Sigmoid colon (tissue), 7 donors: ENCODE measurements around the gene STEAP4. TPM values are rescaled to one million over a fixed set of nuclear protein-coding genes. Genes with fewer than 3 reads are reported as not detected.
A peak's percentile ranks its signal among the peaks of the same experiment; 100 is the strongest.

Source experiments
- DNase-seq: peaks from one replicate; pipeline ENCODE4 v3.0.0-alpha.2; 2019
- H3K27ac ChIP-seq, 4 donors: fragments of 200-600 bp; sonication (generic); one replicate each; pipeline ENCODE4 v1.5.1; 2016 to 2019; ENCODE audit warnings: mild to moderate bottlenecking in 1 of 4
- H3K27me3 ChIP-seq, 3 donors: fragments of 200-600 bp; sonication (generic); one replicate each; pipeline ENCODE4 v1.5.1; 2019; ENCODE audit warnings: mild to moderate bottlenecking in 1 of 3
- H3K36me3 ChIP-seq, 4 donors: fragments of 200-600 bp; sonication (generic); one replicate each; pipeline ENCODE4 v1.5.1; 2016 to 2019
- H3K4me1 ChIP-seq, 4 donors: fragments of 200-600 bp; sonication (generic); one replicate each; pipeline ENCODE4 v1.5.1; 2017 to 2019
- H3K4me3 ChIP-seq, 4 donors: fragments of 200-600 bp; sonication (generic); one replicate each; pipeline ENCODE4 v1.5.1; 2017 to 2019; ENCODE audit warnings: mild to moderate bottlenecking in 2 of 4, moderate library complexity in 1 of 4
- H3K9me3 ChIP-seq, 4 donors: fragments of 200-600 bp in 3 of 4; sonication (generic) in 3 of 4; one replicate each; pipeline versions ENCODE4 v1.5.1 to v1.6.1; 2013 to 2019
- EP300 ChIP-seq, 4 donors: sonication (generic); formaldehyde crosslinking; IDR thresholded peaks; one replicate each; pipeline ENCODE4 v1.6.1; 2017; ENCODE audit warnings: antibody characterized with exemption in 4 of 4
- POLR2A ChIP-seq, 2 donors: fragments of 450-650 bp; IDR thresholded peaks; one replicate each; pipeline ENCODE4 v1.6.1; 2016; ENCODE audit warnings: antibody characterized with exemption in 2 of 2, mild to moderate bottlenecking in 2 of 2, moderate library complexity in 2 of 2
- POLR2AphosphoS5 ChIP-seq, 4 donors: sonication (generic); formaldehyde crosslinking; IDR thresholded peaks; one replicate each; pipeline ENCODE4 v1.6.1; 2017; ENCODE audit warnings: antibody characterized with exemption in 4 of 4
- WGBS, 2 donors: extraction: QIAGEN DNeasy Blood & Tissue Kit; methylation state at CpG; one replicate each; pipeline ENCODE4 v1.1.7; 2013; 5-methylcytosine and 5-hydroxymethylcytosine counted together
- intact Hi-C: fragments of 100-400 bp; cut with DNase I; formaldehyde crosslinking; loops from one replicate; pipeline ENCODE4 v1.15.1; 2023
- polyA plus RNA-seq, 3 donors: library from polyadenylated mRNA; stranded (reverse); fragments of 200-250 nt; gene quantifications; one replicate each; pipeline ENCODE4 v1.2.3, GENCODE V29; 2013
- total RNA-seq, 4 donors: library from RNA; depleted of rRNA; stranded (reverse); fragments of >200 nt; gene quantifications; one replicate each; pipeline ENCODE4 v1.1.0, GENCODE V29; 2016
- TF ChIP-seq, protein P1 (sequence below), 4 experiments: fragments of 450-650 bp in 3 of 4; fragments of 200-600 bp in 1 of 4; IDR thresholded peaks; one replicate each; pipeline ENCODE4 v1.5.1; 2016 to 2019; ENCODE audit warnings: antibody characterized with exemption in 4 of 4, mild to moderate bottlenecking in 3 of 4, moderate library complexity in 2 of 4
- donor health status: healthy with polysubstance abuse.
- donor health status: Bipolar disorder and iron deficiency.
- donor health status: healthy.

Gene STEAP4
- total RNA-seq (10 to 100 TPM; 10.5 to 15.8 (median 12.9) TPM), polyA plus RNA-seq (1 to 10 TPM in 1 of 3 donors, under 1 TPM in 2; 0.23 to 4.9 (median 0.60) TPM)

DNA sequence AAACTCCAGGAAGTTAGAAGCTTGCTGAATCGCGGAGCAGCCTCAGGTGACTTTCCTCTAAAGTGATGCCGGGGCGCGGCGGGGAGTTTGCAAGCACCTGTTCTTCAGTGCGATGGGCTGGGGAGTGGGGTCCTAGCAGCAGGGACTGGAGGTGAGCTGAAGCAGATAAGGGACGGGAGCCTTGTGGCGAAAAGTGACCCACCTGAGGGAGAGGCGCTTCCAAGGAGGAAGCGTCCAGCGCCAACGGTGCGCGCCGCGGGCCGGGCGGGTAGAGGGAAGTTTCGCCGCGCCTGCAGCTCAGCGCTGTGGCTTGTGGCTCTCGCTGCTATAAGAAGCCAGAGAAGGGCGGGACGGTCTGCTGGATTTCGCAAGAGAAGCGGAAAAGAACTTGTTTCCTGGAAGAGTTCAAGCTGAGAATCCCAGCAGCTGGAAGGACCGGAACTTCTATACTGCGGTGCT is at the start of gene STEAP4:
Gene STEAP4 (minus strand): TSS at position 305 of the 459 bp plus-strand sequence. CDS start 22,625 bp downstream, outside the sequence.
- Histone ChIP-seq H3K27me3 (peaks cover 0 to 15% (median 0%) of the 10 kb centered on the region in 3 donors), H3K36me3 (no peaks in the 10 kb centered on the region), H3K4me3 (peak within 1 kb of the TSS in 3 of 4 donors; percentile 24 to 30 (median 24)), H3K9me3 (no peaks in the 10 kb centered on the region), H3K4me1 (peaks cover 0 to 11% (median 2%) of the 10 kb centered on the region in 4 donors), H3K27ac (peak within 1 kb of the TSS in 2 of 4 donors; percentile 1 to 41)
- WGBS, 2 donors = 1 to 4% methylated on average over 30 of the region's 30 CpGs
- peak; percentile 89 for DNase-seq
- intact Hi-C loops = no loop called here
- peak in 3 of 4 donors; percentile 39 to 66 (median 60) for TF ChIP-seq POLR2AphosphoS5 (IDR thresholded peaks at IDR 0.05)
- TF ChIP-seq POLR2A (IDR thresholded peaks at IDR 0.05) = no peak
- TF ChIP-seq, protein P1, sequence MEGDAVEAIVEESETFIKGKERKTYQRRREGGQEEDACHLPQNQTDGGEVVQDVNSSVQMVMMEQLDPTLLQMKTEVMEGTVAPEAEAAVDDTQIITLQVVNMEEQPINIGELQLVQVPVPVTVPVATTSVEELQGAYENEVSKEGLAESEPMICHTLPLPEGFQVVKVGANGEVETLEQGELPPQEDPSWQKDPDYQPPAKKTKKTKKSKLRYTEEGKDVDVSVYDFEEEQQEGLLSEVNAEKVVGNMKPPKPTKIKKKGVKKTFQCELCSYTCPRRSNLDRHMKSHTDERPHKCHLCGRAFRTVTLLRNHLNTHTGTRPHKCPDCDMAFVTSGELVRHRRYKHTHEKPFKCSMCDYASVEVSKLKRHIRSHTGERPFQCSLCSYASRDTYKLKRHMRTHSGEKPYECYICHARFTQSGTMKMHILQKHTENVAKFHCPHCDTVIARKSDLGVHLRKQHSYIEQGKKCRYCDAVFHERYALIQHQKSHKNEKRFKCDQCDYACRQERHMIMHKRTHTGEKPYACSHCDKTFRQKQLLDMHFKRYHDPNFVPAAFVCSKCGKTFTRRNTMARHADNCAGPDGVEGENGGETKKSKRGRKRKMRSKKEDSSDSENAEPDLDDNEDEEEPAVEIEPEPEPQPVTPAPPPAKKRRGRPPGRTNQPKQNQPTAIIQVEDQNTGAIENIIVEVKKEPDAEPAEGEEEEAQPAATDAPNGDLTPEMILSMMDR (IDR thresholded peaks at IDR 0.05) = no peak
- TF ChIP-seq EP300 (IDR thresholded peaks at IDR 0.05) = no peak

DNA sequence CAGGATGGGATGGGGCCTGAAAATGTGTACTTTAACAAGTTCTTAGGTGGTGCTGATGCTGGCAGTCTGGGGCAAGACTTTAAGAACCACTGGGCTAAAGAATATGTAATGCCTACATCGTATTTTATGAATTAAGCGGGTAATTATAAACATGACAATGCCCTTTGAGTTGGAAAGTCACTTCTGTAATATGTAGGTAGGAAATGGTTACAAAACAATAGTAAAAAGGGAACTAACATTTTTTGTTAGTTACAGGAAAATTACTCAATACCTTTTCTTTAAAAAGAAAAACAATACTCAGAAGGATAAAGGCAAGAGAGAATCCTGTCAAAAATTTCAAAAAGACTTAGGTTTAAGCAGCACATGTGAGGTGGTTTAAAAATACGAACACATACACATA is 48.3 kb upstream of the STEAP4 start:
- intact Hi-C loops = no loop called here
- TF ChIP-seq POLR2A (IDR thresholded peaks at IDR 0.05) (no peak), EP300 (IDR thresholded peaks at IDR 0.05) (no peak), POLR2AphosphoS5 (IDR thresholded peaks at IDR 0.05) (no peak)
- TF ChIP-seq, protein P1 (IDR thresholded peaks at IDR 0.05) = no peak
- H3K27ac ChIP-seq = no peak overlapping the region
- 73 to 87% methylated on average over 3 of the region's 3 CpGs for WGBS, 2 donors
- no peaks in the 10 kb centered on the region for H3K27me3 ChIP-seq
- no peaks in the 10 kb centered on the region for H3K36me3 ChIP-seq
- H3K9me3 ChIP-seq = no peaks in the 10 kb centered on the region
- DNase-seq = no peak
- no peaks in the 10 kb centered on the region for H3K4me1 ChIP-seq
- no peak overlapping the region for H3K4me3 ChIP-seq

DNA sequence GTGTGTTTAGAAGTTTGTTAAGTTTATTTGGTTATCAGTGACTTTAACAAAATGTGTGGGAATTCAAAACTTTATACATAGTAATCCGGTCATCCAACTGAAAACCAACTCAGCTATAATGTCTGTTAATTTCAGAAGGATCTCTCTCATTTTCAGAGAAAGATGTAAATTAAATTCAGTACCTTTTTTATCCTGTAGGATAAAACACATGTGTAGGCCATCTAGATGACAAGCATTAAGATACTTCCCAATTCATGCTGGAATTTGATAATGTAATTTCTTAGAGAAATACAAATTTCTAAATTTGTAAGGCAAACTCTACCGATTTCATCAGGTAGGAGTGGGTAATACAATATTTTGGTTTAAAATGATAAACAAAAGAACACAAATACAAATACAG is 43.4 kb upstream of the STEAP4 start:
- no peaks in the 10 kb centered on the region for H3K9me3 ChIP-seq
- no peak for DNase-seq
- H3K4me3 ChIP-seq = no peak overlapping the region
- TF ChIP-seq POLR2AphosphoS5 (IDR thresholded peaks at IDR 0.05) = no peak
- TF ChIP-seq, protein P1 (IDR thresholded peaks at IDR 0.05) = no peak
- no peak for TF ChIP-seq POLR2A (IDR thresholded peaks at IDR 0.05)
- no peak for TF ChIP-seq EP300 (IDR thresholded peaks at IDR 0.05)
- H3K36me3 ChIP-seq = no peaks in the 10 kb centered on the region
- intact Hi-C loops = no loop called here
- no peaks in the 10 kb centered on the region for H3K27me3 ChIP-seq
- H3K27ac ChIP-seq = no peak overlapping the region
- 91 to 93% methylated on average over 2 of the region's 2 CpGs for WGBS, 2 donors
- peaks cover 0 to 6% (median 0%) of the 10 kb centered on the region in 4 donors for H3K4me1 ChIP-seq

DNA sequence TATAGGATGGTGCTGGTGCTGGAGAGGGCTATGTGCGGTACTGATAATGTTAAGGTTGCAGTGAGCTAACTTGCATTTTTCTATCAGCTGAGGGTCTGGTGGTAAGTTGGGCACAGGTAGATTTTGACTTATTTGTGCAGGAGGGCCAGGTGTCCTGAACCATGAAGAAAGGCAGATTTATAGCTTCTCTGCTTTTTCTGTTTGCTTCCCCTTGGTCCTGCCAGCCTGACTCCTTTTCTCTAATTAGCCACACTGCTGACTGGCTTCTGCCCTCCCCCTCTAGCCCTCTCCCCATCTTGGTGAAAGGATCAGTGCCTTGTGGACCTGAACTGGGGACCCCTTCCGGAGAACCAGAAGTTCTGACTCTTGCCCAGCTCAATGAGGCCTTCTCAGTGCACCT is 40.8 kb upstream of the STEAP4 start:
- Histone ChIP-seq H3K4me3 (no peak overlapping the region), H3K9me3 (no peaks in the 10 kb centered on the region), H3K36me3 (no peaks in the 10 kb centered on the region), H3K27me3 (no peaks in the 10 kb centered on the region), H3K27ac (no peak overlapping the region), H3K4me1 (peaks cover 0 to 8% (median 0%) of the 10 kb centered on the region in 4 donors)
- 96 to 98% methylated on average over 2 of the region's 2 CpGs for WGBS, 2 donors
- TF ChIP-seq, protein P1 (IDR thresholded peaks at IDR 0.05) = no peak
- TF ChIP-seq POLR2A (IDR thresholded peaks at IDR 0.05) (no peak), EP300 (IDR thresholded peaks at IDR 0.05) (no peak), POLR2AphosphoS5 (IDR thresholded peaks at IDR 0.05) (no peak)
- no peak for DNase-seq
- intact Hi-C loops = no loop called here

DNA sequence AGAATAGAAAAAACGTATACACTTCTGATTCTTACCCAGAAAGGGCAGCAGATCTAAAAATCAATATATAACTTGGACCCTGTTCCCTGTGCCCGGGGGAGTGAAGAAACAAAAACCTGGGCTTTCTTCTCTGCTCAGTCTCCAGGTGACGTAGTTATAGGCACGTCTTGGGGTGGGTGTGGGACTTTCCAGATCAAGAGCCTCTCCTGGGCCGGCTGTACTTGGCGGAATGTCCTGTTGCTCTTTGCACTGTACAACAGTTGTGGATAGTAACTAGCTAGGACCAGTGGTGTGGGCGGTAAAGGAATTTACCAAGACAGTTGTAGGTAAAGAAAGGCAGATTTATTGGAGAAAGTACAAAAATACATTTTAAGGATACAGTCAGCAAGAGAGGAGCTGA is 40.4 kb upstream of the STEAP4 start:
- Histone ChIP-seq H3K4me1 (peaks cover 0 to 8% (median 0%) of the 10 kb centered on the region in 4 donors), H3K27me3 (no peaks in the 10 kb centered on the region), H3K9me3 (no peaks in the 10 kb centered on the region), H3K4me3 (no peak overlapping the region), H3K27ac (no peak overlapping the region), H3K36me3 (no peaks in the 10 kb centered on the region)
- intact Hi-C loops = no loop called here
- DNase-seq = no peak
- 36 to 73% methylated on average over 7 of the region's 7 CpGs for WGBS, 2 donors
- TF ChIP-seq POLR2A (IDR thresholded peaks at IDR 0.05) = no peak
